Measurements from ENCODE around the gene LTB. TPM values are rescaled to one million over a fixed set of nuclear protein-coding genes. Genes with fewer than 3 reads are reported as not detected.
A peak's percentile ranks its signal among the peaks of the same experiment; 100 is the strongest.

LTB gene
- total RNA-seq, 2 donors from 2014 or later: 110 to 153 TPM

- peaks cover 47 to 63% of the 10 kb centered on the region in 2 donors for H3K4me1 Mint-ChIP-seq (ENCODE audit: low read depth in 2 of 2)
- H3K27ac Mint-ChIP-seq: peak overlapping the region; percentile 87 to 88
- H3K36me3 Mint-ChIP-seq: peaks cover 7% of the 10 kb centered on the region
- H3K4me3 Mint-ChIP-seq: peak overlapping the region; percentile 90
- no peaks in the 10 kb centered on the region for H3K9me3 Mint-ChIP-seq
- ATAC-seq (peak; percentile 7 to 11), DNase-seq (ENCODE audit: low spot score) (no peak)
- H3K27me3 Mint-ChIP-seq: no peaks in the 10 kb centered on the region
These were observed 5.9 kb upstream of the LTB start for GRCh38 chr6:31587791-31588777.

DNA sequence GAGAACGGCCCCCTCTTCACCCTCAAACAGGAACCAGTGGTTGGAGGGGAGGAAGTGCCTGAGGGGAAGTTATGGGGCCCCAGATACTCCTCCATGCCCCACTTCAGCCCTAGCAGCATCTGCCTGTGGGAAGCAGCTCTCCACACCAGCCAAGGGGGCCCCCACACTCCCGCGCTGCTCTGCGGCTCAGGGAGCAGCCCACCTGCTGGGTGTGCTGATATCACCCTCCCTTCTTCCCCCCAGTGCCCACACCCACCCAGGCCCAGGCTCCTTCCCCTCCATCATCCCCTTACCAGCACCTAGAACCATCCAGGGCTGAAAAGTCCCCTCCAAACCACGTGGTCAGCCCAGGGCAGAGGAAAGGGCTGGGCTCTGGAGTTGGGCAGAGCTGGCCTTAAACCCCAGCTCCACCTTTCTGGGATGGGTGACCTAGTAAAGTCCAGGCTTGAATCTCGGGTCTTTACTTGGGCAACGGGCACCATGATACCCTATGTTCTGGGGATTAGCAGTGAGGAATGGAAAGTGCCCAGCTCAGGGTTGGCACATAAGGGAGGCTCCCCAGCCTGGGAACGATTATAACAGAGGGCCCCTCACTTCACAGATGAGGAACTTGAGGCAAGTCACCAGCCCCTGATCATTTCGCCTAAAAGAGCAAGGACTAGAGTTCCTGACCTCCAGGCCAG is 4.5 kb upstream of the LTB start:
- DNase-seq (ENCODE audit: low spot score) (no peak), ATAC-seq (peak; percentile 40 to 59)
- H3K27ac Mint-ChIP-seq: peak overlapping the region; percentile 87 to 88
- peak overlapping the region; percentile 90 for H3K4me3 Mint-ChIP-seq
- peaks cover 50 to 67% of the 10 kb centered on the region in 2 donors for H3K4me1 Mint-ChIP-seq (ENCODE audit: low read depth in 2 of 2)
- peaks cover 7% of the 10 kb centered on the region for H3K36me3 Mint-ChIP-seq
- no peaks in the 10 kb centered on the region for H3K27me3 Mint-ChIP-seq
- H3K9me3 Mint-ChIP-seq: no peaks in the 10 kb centered on the region

DNA sequence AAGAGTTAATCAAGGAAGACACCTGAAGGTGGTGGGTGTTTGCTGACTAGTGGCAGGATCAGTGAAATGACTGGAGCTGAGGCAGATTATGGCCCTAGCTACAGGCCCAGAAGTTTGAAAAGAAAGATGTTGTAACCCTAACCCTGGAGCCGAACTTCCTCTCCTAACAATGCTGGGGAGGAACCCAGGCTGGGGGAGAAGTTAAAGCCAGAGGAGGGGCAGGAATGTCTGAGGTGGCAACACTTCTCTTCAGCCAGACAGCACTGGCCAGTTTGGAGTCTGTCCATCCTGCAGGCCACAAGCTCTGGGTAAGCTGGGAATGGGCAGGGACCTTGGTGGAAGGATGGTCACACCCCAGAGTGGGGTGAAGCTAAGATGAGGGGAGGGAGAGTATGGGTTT is 3.8 kb upstream of the LTB start, which contains the start of gene LST1:
TSS of gene LST1 (plus strand) at position 270 of the 400 bp plus-strand sequence. CDS start 1,023 bp downstream, outside the sequence.
- Mint-ChIP-seq H3K27me3 (no peaks in the 10 kb centered on the region), H3K36me3 (peaks cover 9% of the 10 kb centered on the region), H3K4me1 (ENCODE audit: low read depth in 2 of 2) (peaks cover 57 to 74% of the 10 kb centered on the region in 2 donors), H3K4me3 (peak within 1 kb of the TSS; percentile 90), H3K27ac (peak within 1 kb of the TSS; percentile 87 to 88), H3K9me3 (no peaks in the 10 kb centered on the region)
- peak in 1 of 2 donors; percentile 14 for ATAC-seq
- DNase-seq (ENCODE audit: low spot score): no peak

GRCh38 chr6:31585491-31585890 is 3.3 kb upstream of the LTB start:
- no peaks in the 10 kb centered on the region for H3K27me3 Mint-ChIP-seq
- H3K36me3 Mint-ChIP-seq: peaks cover 11% of the 10 kb centered on the region
- H3K9me3 Mint-ChIP-seq: no peaks in the 10 kb centered on the region
- peak overlapping the region; percentile 87 to 88 for H3K27ac Mint-ChIP-seq
- peaks cover 56 to 74% of the 10 kb centered on the region in 2 donors for H3K4me1 Mint-ChIP-seq (ENCODE audit: low read depth in 2 of 2)
- peak overlapping the region; percentile 64 for H3K4me3 Mint-ChIP-seq
- no peak for DNase-seq (ENCODE audit: low spot score)
- ATAC-seq: no peak

GRCh38 chr6:31581434-31582229 is 592 bp downstream of the LTB start:
- Mint-ChIP-seq H3K4me1 (ENCODE audit: low read depth in 2 of 2) (peaks cover 60 to 69% of the 10 kb centered on the region in 2 donors), H3K36me3 (peaks cover 14% of the 10 kb centered on the region), H3K9me3 (no peaks in the 10 kb centered on the region), H3K4me3 (peak overlapping the region; percentile 100), H3K27me3 (no peaks in the 10 kb centered on the region), H3K27ac (peak overlapping the region; percentile 88 to 92)
- no peak for ATAC-seq
- no peak for DNase-seq (ENCODE audit: low spot score)

DNA sequence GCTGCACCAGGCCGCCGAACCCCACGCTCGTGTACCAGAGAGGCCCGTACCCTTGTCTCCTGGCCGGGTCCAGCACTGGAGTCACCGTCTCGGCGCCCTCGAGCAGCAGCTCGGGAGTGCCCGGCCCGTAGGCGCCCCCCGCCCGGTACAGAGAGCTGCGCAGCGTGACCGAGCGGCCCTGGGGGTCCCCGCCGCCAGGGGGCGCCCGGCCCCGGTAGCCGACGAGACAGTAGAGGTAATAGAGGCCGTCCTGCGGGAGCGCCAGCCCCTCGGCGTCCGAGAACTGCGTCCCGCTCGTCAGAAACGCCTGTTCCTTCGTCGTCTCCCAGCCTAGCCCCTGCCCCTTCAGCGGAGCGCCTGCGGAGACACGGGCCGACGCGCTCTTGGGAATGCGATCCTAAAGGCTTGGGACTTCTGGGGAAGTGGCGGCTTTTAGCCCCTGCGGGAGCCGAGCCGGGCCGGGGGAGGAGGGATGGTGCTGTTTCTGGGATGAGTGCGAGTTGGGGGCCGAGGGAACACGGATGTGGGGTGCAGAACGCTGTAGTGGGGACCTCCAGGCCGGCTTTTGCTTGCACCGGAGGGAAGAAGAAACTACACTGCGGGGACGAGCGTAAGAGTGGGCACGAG is 1.3 kb downstream of the LTB start:
- Mint-ChIP-seq H3K36me3 (peaks cover 21% of the 10 kb centered on the region), H3K9me3 (no peaks in the 10 kb centered on the region), H3K27me3 (no peaks in the 10 kb centered on the region), H3K4me1 (ENCODE audit: low read depth in 2 of 2) (peaks cover 62 to 69% of the 10 kb centered on the region in 2 donors), H3K4me3 (peak overlapping the region; percentile 100), H3K27ac (peak overlapping the region; percentile 88 to 92)
- DNase-seq (ENCODE audit: low spot score) (peak; percentile 91), ATAC-seq (peak; percentile 83 to 86)

DNA sequence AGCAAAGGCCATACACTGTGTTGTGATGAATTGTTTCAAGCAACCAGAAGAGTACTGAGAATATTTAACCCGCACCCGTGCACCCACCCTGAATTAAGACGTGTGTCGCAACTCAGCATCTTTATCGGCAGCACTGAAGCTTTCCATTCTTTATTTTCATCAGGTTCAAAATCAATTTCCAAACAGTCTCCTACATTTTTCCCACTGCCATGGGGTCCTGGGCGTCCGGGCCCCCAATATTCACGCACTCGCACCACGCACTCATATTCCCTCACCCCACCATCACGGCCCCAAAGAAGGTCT is 1.8 kb downstream of the LTB start:
- Mint-ChIP-seq H3K27ac (peak overlapping the region; percentile 88 to 92), H3K27me3 (no peaks in the 10 kb centered on the region), H3K4me3 (peak overlapping the region; percentile 100), H3K9me3 (no peaks in the 10 kb centered on the region), H3K36me3 (peaks cover 26% of the 10 kb centered on the region), H3K4me1 (ENCODE audit: low read depth in 2 of 2) (peaks cover 62 to 69% of the 10 kb centered on the region in 2 donors)
- DNase-seq (ENCODE audit: low spot score) (no peak), ATAC-seq (peak in 1 of 2 donors; percentile 0)

DNA sequence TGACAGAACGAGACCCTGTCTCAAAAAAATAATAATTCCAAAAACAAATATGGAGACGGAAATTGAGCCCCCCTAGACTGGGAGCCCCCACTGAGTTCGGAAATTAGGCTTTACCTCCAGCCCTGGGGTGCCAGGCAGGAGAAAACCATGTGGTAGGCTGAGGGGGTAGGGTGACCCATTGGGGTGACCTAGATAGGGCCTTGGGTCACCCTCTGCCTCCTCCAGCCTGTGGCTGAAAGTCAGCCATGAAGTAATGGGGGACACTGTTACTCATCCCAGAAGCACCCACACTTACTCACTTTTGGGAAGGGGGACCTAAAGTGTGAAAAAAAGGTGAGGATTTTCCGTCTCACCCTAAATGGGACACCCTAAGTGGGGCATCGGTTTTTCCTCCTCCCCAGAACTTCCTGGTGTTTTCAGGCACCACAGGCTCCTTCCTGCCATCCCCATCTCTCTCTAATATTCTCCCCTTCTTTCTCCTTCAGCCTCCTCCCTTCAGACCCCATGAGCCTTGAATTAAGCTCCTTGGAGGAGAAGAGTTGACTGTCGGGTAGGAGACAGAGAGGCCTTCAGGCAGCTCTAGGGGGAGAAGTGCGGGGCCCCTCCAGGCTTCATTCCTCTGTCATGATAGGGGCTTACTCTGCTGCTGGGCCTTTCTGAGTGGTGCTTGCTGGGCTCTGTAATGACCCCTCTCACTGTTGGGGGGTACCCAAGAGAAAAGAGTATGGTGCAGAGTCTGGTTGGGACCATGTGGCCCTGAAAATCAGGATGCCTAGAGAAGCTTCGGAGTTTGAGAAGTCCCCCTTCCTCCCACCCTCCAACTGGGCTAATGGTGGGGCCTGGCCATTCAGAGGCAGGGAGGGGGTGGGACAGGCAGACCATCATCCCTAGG is 2.4 kb downstream of the LTB start:
- peaks cover 64 to 73% of the 10 kb centered on the region in 2 donors for H3K4me1 Mint-ChIP-seq (ENCODE audit: low read depth in 2 of 2)
- no peaks in the 10 kb centered on the region for H3K9me3 Mint-ChIP-seq
- ATAC-seq (no peak), DNase-seq (ENCODE audit: low spot score) (no peak)
- H3K27ac Mint-ChIP-seq: peak overlapping the region; percentile 88 to 92
- H3K36me3 Mint-ChIP-seq: peaks cover 26% of the 10 kb centered on the region
- H3K4me3 Mint-ChIP-seq: peak overlapping the region; percentile 100
- no peaks in the 10 kb centered on the region for H3K27me3 Mint-ChIP-seq

DNA sequence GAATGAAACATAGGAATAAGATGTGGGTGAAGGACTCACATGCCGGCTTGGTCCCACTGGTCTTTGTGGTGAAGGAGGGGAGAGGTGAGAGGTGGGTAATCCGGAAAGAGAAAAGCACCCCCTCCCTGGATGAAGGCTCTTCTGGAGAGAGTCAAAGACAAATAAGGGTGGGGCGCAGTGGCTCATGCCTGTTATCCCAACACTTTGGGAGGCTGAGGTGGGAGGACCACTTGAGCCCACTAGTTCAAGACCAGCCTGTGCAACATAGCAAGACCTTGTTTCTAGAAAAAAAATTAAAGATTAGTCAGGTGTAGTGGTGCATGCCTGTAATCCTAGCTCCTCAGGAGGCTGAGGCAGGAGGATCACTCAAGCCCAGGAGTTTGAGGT is 3.1 kb downstream of the LTB start:
- no peak for ATAC-seq
- Mint-ChIP-seq H3K9me3 (no peaks in the 10 kb centered on the region), H3K4me1 (ENCODE audit: low read depth in 2 of 2) (peaks cover 69 to 78% of the 10 kb centered on the region in 2 donors), H3K27me3 (no peaks in the 10 kb centered on the region), H3K36me3 (peaks cover 26% of the 10 kb centered on the region), H3K27ac (peak overlapping the region; percentile 88 to 92), H3K4me3 (peak overlapping the region; percentile 100)
- DNase-seq (ENCODE audit: low spot score): no peak

GRCh38 chr6:31578184-31579118 is 3.8 kb downstream of the LTB start:
- Mint-ChIP-seq H3K27me3 (no peaks in the 10 kb centered on the region), H3K36me3 (peaks cover 26% of the 10 kb centered on the region), H3K4me3 (peak overlapping the region; percentile 100), H3K27ac (peak overlapping the region; percentile 88 to 92), H3K9me3 (no peaks in the 10 kb centered on the region), H3K4me1 (ENCODE audit: low read depth in 2 of 2) (peaks cover 76 to 85% of the 10 kb centered on the region in 2 donors)
- DNase-seq (ENCODE audit: low spot score) (no peak), ATAC-seq (no peak)

DNA sequence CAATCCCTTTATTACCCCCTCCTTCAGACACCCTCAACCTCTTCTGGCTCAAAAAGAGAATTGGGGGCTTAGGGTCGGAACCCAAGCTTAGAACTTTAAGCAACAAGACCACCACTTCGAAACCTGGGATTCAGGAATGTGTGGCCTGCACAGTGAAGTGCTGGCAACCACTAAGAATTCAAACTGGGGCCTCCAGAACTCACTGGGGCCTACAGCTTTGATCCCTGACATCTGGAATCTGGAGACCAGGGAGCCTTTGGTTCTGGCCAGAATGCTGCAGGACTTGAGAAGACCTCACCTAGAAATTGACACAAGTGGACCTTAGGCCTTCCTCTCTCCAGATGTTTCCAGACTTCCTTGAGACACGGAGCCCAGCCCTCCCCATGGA is 4.7 kb downstream of the LTB start:
- peak overlapping the region; percentile 96 for H3K4me3 Mint-ChIP-seq
- H3K4me1 Mint-ChIP-seq (ENCODE audit: low read depth in 2 of 2): peaks cover 78 to 88% of the 10 kb centered on the region in 2 donors
- no peaks in the 10 kb centered on the region for H3K27me3 Mint-ChIP-seq
- ATAC-seq (no peak), DNase-seq (ENCODE audit: low spot score) (no peak)
- peaks cover 26% of the 10 kb centered on the region for H3K36me3 Mint-ChIP-seq
- H3K27ac Mint-ChIP-seq: peak overlapping the region; percentile 88 to 92
- no peaks in the 10 kb centered on the region for H3K9me3 Mint-ChIP-seq
